Endothelial cell (in vitro differentiated cells): ENCODE results near the gene FBXO31. TPM values are rescaled to one million over a fixed set of nuclear protein-coding genes. Genes with fewer than 3 reads are reported as not detected.

Experiments
- DNase-seq: peaks from one replicate; pipeline ENCODE4 v3.0.0; 2021; ENCODE audit warnings: low spot score
- H3K27ac Mint-ChIP-seq: one replicate; pipeline ENCODE4 v1.8.0; 2021; ENCODE audit warnings: mixed read lengths, inconsistent platforms; ENCODE audit not compliant: unreplicated experiment
- H3K27me3 Mint-ChIP-seq: one replicate; pipeline ENCODE4 v1.8.0; 2021; ENCODE audit warnings: mild to moderate bottlenecking, moderate library complexity, mixed read lengths, inconsistent platforms; ENCODE audit not compliant: unreplicated experiment
- H3K36me3 Mint-ChIP-seq: one replicate; pipeline ENCODE4 v1.8.0; 2021; ENCODE audit warnings: mild to moderate bottlenecking, low read depth, mixed read lengths, inconsistent platforms; ENCODE audit not compliant: unreplicated experiment
- H3K4me1 Mint-ChIP-seq: one replicate; pipeline ENCODE4 v1.8.0; 2021; ENCODE audit warnings: mild to moderate bottlenecking, mixed read lengths, inconsistent platforms; ENCODE audit not compliant: unreplicated experiment
- H3K4me3 Mint-ChIP-seq: one replicate; pipeline ENCODE4 v1.8.0; 2021; ENCODE audit warnings: mild to moderate bottlenecking, mixed read lengths, inconsistent platforms; ENCODE audit not compliant: unreplicated experiment
- H3K9me3 Mint-ChIP-seq: one replicate; pipeline ENCODE4 v1.8.0; 2021; ENCODE audit warnings: mixed read lengths, inconsistent platforms; ENCODE audit not compliant: unreplicated experiment
- CTCF ChIP-seq: fragments of 200-600 bp; sonication (generic); IDR thresholded peaks from one replicate; pipeline ENCODE4 v1.5.0; 2021; ENCODE audit warnings: antibody characterized with exemption; ENCODE audit not compliant: unreplicated experiment
- total RNA-seq: library from RNA; stranded (reverse); fragmentation: NEBNext Ultra II Directional; extraction: Animal tissue kit (Norgen Biotek cat#: 25700); gene quantifications from one replicate; pipeline ENCODE4 v1.2.1, GENCODE V29; 2021; ENCODE audit not compliant: unreplicated experiment

The FBXO31 gene
- total RNA-seq, 1 donor from 2014 or later: 13.5 TPM

DNA sequence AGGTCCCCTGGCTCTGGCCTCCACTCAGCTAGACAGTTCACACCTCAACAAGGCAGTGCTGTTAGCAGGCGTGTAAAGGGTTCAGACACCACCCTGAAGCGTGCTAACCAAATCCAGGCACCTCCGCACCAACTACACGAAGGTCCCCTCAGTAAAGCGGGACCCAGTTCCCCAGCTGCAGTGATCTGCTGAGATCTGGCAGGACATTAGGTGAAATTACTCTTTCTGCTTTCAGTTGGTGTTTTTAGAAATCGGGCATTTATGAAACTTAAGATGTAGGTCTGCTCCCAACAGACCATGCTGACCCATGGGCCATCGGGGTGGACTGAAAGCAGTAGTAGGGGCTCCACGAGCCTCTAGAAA lies 27.1 kb downstream of the FBXO31 start:
- no peak overlapping the region for H3K4me3 Mint-ChIP-seq
- no peak for TF ChIP-seq CTCF
- no peaks in the 10 kb centered on the region for H3K9me3 Mint-ChIP-seq
- no peaks in the 10 kb centered on the region for H3K4me1 Mint-ChIP-seq
- H3K27me3 Mint-ChIP-seq: no peaks in the 10 kb centered on the region
- H3K36me3 Mint-ChIP-seq: no peaks in the 10 kb centered on the region
- no peak overlapping the region for H3K27ac Mint-ChIP-seq
- DNase-seq: no peak

DNA sequence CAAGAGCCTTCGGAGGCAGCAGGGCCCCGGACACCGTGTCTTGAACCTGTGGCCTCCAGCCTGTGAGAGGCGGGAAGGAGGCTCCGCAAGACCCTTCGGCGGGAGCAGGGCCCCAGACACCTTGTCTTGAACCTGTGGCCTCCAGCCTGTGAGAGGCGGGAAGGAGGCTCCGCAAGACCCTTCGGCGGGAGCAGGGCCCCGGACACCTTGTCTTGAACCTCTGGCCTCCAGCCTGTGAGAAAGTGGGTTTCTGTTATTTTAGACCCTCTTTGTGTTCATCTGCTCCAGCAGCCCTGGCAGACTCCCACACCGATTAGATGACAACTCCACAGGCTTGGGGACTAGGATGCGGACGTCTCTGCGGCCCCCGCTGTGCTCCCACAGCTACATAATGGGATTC lies 30.0 kb downstream of the FBXO31 start:
- Mint-ChIP-seq H3K9me3 (no peaks in the 10 kb centered on the region), H3K36me3 (no peaks in the 10 kb centered on the region), H3K4me3 (no peak overlapping the region), H3K27ac (no peak overlapping the region), H3K4me1 (no peaks in the 10 kb centered on the region), H3K27me3 (no peaks in the 10 kb centered on the region)
- TF ChIP-seq CTCF: no peak
- DNase-seq: no peak

GRCh38 chr16:87352818-87353217 lies 30.8 kb downstream of the FBXO31 start:
- H3K27me3 Mint-ChIP-seq: no peaks in the 10 kb centered on the region
- H3K4me1 Mint-ChIP-seq: no peaks in the 10 kb centered on the region
- H3K4me3 Mint-ChIP-seq: no peak overlapping the region
- no peak overlapping the region for H3K27ac Mint-ChIP-seq
- TF ChIP-seq CTCF: no peak
- DNase-seq: no peak
- H3K36me3 Mint-ChIP-seq: no peaks in the 10 kb centered on the region
- no peaks in the 10 kb centered on the region for H3K9me3 Mint-ChIP-seq

- no peaks in the 10 kb centered on the region for H3K9me3 Mint-ChIP-seq
- no peaks in the 10 kb centered on the region for H3K27me3 Mint-ChIP-seq
- no peaks in the 10 kb centered on the region for H3K4me1 Mint-ChIP-seq
- H3K27ac Mint-ChIP-seq: no peak overlapping the region
- H3K36me3 Mint-ChIP-seq: peaks cover 3% of the 10 kb centered on the region
- H3K4me3 Mint-ChIP-seq: no peak overlapping the region
- DNase-seq: no peak
- TF ChIP-seq CTCF: no peak
Measured at GRCh38 chr16:87351320-87351698, 32.3 kb downstream of the FBXO31 start.

DNA sequence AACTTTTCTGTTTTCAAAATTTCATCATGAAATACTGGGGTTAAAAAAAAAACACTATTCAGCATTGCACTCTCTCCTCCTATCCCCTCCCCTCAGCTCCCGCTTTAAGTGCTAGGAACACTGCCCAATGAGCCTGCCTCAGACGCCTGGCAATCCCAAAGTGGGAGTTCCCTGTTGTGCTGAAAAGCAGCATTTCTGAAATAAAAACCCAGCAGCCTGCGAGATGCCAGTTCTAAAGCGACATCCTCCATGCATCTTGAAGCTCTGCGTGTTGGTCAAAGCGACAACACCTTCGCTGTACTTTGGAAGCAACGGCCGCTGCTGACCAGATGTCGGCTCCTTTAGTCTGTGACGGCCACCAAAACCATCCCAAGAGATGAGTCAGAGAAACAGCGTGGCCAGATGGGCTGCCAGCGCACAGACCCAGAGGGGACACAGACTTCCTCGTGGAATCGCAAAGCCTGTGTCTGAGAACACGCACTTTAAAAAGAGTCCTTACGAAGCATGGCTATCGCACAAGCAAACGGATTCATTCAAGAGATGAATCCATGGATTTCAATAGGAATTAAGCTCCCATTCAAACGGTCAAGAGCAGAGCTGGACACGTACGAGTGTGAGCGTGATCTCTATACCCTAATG lies 32.8 kb downstream of the FBXO31 start:
- Mint-ChIP-seq H3K4me1 (no peaks in the 10 kb centered on the region), H3K27ac (no peak overlapping the region), H3K27me3 (no peaks in the 10 kb centered on the region), H3K4me3 (no peak overlapping the region), H3K9me3 (no peaks in the 10 kb centered on the region), H3K36me3 (peaks cover 3% of the 10 kb centered on the region)
- DNase-seq: no peak
- TF ChIP-seq CTCF: no peak
